ENCODE measurements around the gene IL21R.
A peak's percentile ranks its signal among the peaks of the same experiment; 100 is the strongest.
"Not testable (repeated sequence)": the region's sequence is repeated elsewhere in the genome, so short reads cannot be mapped to it uniquely, and the experiment has no call there.

Gene IL21R

GRCh38 chr16:27394516-27394915, 7.5 kb upstream of the IL21R start:
- CTCF ChIA-PET: interaction anchor here (2.2 kb wide), 1 partner anchor 19 kb away, joined by 5 read pairs; no protein-coding TSS in a partner anchor
- no peak for TF ChIP-seq CTCF (IDR thresholded peaks at IDR 0.05; ENCODE audit: control extremely low read depth, extremely low read depth, low read depth, missing control alignments)
- POLR2A ChIA-PET: no interaction called here
- DNase-seq (ENCODE audit: extremely low spot score): no peak

GRCh38 chr16:27398341-27398893, 3.6 kb upstream of the IL21R start:
- ChIA-PET CTCF (interaction anchor here (0.6 to 5.2 kb wide), 5 partner anchors 10 to 51 kb away, joined by 3 to 29 read pairs (median 3); no protein-coding TSS in a partner anchor), POLR2A (interaction anchor here (1.0 to 1.3 kb wide), 3 partner anchors 9 to 23 kb away, joined by 4 to 8 read pairs (median 8); no protein-coding TSS in a partner anchor)
- not testable (repeated sequence) for DNase-seq (ENCODE audit: extremely low spot score)

GRCh38 chr16:27398894-27399853, 2.8 kb upstream of the IL21R start:
- DNase-seq (ENCODE audit: extremely low spot score): peak; percentile 54
- ChIA-PET CTCF (interaction anchor here (0.6 to 5.2 kb wide), 7 partner anchors 7 to 50 kb away, joined by 3 to 29 read pairs (median 4); no protein-coding TSS in a partner anchor), POLR2A (interaction anchor here (0.6 to 1.3 kb wide), 4 partner anchors 9 to 25 kb away, joined by 3 to 8 read pairs (median 6); no protein-coding TSS in a partner anchor)
- no peak for TF ChIP-seq CTCF (IDR thresholded peaks at IDR 0.05; ENCODE audit: control extremely low read depth, extremely low read depth, low read depth, missing control alignments)

- TF ChIP-seq CTCF (IDR thresholded peaks at IDR 0.05; ENCODE audit: control extremely low read depth, extremely low read depth, low read depth, missing control alignments): no peak
- ChIA-PET CTCF (interaction anchor here (1.1 to 5.7 kb wide), 10 partner anchors 8 to 220 kb away, joined by 4 to 47 read pairs (median 7); no protein-coding TSS in a partner anchor), POLR2A (no interaction called here)
- no peak for DNase-seq (ENCODE audit: extremely low spot score)
These were observed 2.0 kb upstream of the IL21R start for GRCh38 chr16:27399969-27400368.

GRCh38 chr16:27400751-27401620, 988 bp upstream of the IL21R start:
- POLR2A ChIA-PET: interaction anchor here (0.8 to 4.8 kb wide), 8 partner anchors 13 to 49 kb away, joined by 3 to 18 read pairs (median 4); no protein-coding TSS in a partner anchor

More at GRCh38 chr16:27400751-27401620, 988 bp upstream of the IL21R start:
- CTCF ChIA-PET: interaction anchor here (0.9 to 5.7 kb wide), 14 partner anchors 9 to 221 kb away, joined by 3 to 47 read pairs (median 5); no protein-coding TSS in a partner anchor
- no peak for DNase-seq (ENCODE audit: extremely low spot score)
- TF ChIP-seq CTCF (IDR thresholded peaks at IDR 0.05; ENCODE audit: control extremely low read depth, extremely low read depth, low read depth, missing control alignments): no peak

All from GM10248 (cell line).